IMR-90 (cell line): ENCODE data around the gene CLMP. TPM values are rescaled to one million over a fixed set of nuclear protein-coding genes. Genes with fewer than 3 reads are reported as not detected.

Experiments used
- ATAC-seq: fragments of 200-7000 bp; cut with Tn5 transposase; 2 replicates; pipeline ENCODE4 v1.9.1; 2020; ENCODE audit warnings: low read depth, mild to moderate bottlenecking, moderate library complexity
- BruUV-seq: library from RNA; stranded (reverse); fragments of 400-500 nt; replicated peaks from 2 replicates; lab custom pipeline; 2021; lab: Mats Ljungman, UMichigan
- CTCF ChIA-PET: fragments of 300-600 bp; formaldehyde crosslinking; extraction: SDS; loops from one replicate; lab custom pipeline; 2021; ENCODE audit warnings: antibody characterized with exemption; lab: Yijun Ruan, JAX
- POLR2A ChIA-PET: fragments of 300-600 bp; sonication (Branson Sonifier 250); formaldehyde crosslinking; loops from one replicate; lab custom pipeline; 2022; ENCODE audit warnings: antibody characterized with exemption; ENCODE audit not compliant: unreplicated experiment; lab: Charles Lee
- DNase-seq: peaks from one replicate; pipeline ENCODE4 v3.0.0; 2013
- H2AFZ ChIP-seq: replicated peaks from 2 replicates; pipeline ENCODE3; 2013; ENCODE audit warnings: low read length, mild to moderate bottlenecking; ENCODE audit not compliant: poor library complexity
- H2AK5ac ChIP-seq: 2 replicates; pipeline ENCODE4 v1.6.1; 2013; ENCODE audit warnings: low read depth, low read length, inconsistent platforms
- H2AK9ac ChIP-seq: replicated peaks from 2 replicates; pipeline ENCODE3; 2013; ENCODE audit warnings: mild to moderate bottlenecking, low read depth, low read length, moderate library complexity; ENCODE audit not compliant: poor library complexity
- H2BK120ac ChIP-seq: 2 replicates; pipeline ENCODE4 v1.6.1; 2013; ENCODE audit warnings: low read depth, low read length, inconsistent platforms
- H2BK15ac ChIP-seq: 3 replicates; pipeline ENCODE4 v1.6.1; 2013; ENCODE audit warnings: low read depth, low read length, inconsistent platforms
- H2BK20ac ChIP-seq: 2 replicates; pipeline ENCODE4 v1.6.1; 2013; ENCODE audit warnings: low read depth, mild to moderate bottlenecking, inconsistent platforms, low read length, moderate library complexity
- H2BK5ac ChIP-seq: 2 replicates; pipeline ENCODE4 v1.6.1; 2013; ENCODE audit warnings: mild to moderate bottlenecking, low read depth, low read length, inconsistent platforms; ENCODE audit not compliant: poor library complexity, severe bottlenecking
- H3K14ac ChIP-seq: replicated peaks from 2 replicates; pipeline ENCODE4 v1.6.1; 2013; ENCODE audit warnings: low read depth, low read length, inconsistent platforms
- H3K18ac ChIP-seq: 2 replicates; pipeline ENCODE4 v1.6.1; 2013; ENCODE audit warnings: low read depth, low read length, control low read depth
- H3K23ac ChIP-seq: 2 replicates; pipeline ENCODE4 v1.6.1; 2013; ENCODE audit warnings: low read depth, low read length, inconsistent platforms
- H3K27ac ChIP-seq: 2 replicates; pipeline ENCODE4 v1.5.1; 2013; ENCODE audit warnings: mild to moderate bottlenecking, control low read depth, low read length; ENCODE audit not compliant: insufficient read depth
- H3K27me3 ChIP-seq: 2 replicates; pipeline ENCODE4 v1.6.1; 2013; ENCODE audit warnings: low read length; ENCODE audit not compliant: control insufficient read depth, insufficient read depth
- H3K36me3 ChIP-seq: 2 replicates; pipeline ENCODE4 v1.6.1; 2013; ENCODE audit warnings: low read length, mixed read lengths; ENCODE audit not compliant: control insufficient read depth, insufficient read depth
- H3K4ac ChIP-seq: 2 replicates; pipeline ENCODE4 v1.6.1; 2013; ENCODE audit warnings: low read depth, low read length, inconsistent platforms
- H3K4me1 ChIP-seq: 2 replicates; pipeline ENCODE4 v1.6.1; 2013; ENCODE audit warnings: low read length, mixed read lengths; ENCODE audit not compliant: control insufficient read depth, insufficient read depth
- H3K4me2 ChIP-seq: 2 replicates; pipeline ENCODE4 v1.6.1; 2013; ENCODE audit warnings: low read depth, mild to moderate bottlenecking, control low read depth, low read length, moderate library complexity
- H3K4me3 ChIP-seq: 2 replicates; pipeline ENCODE4 v1.5.1; 2013; ENCODE audit warnings: low read depth, mild to moderate bottlenecking, control low read depth, low read length, moderate library complexity; ENCODE audit not compliant: insufficient read depth
- H3K56ac ChIP-seq: 2 replicates; pipeline ENCODE4 v1.6.1; 2013; ENCODE audit warnings: low read length, inconsistent platforms; ENCODE audit not compliant: insufficient read depth; ENCODE audit errors: extremely low read depth
- H3K79me1 ChIP-seq, 2 experiments: 2 replicates each; pipeline ENCODE4 v1.6.1; 2013; ENCODE audit warnings: low read length in 2 of 2, inconsistent platforms in 1 of 2, low read depth in 1 of 2
- H3K9ac ChIP-seq: 2 replicates; pipeline ENCODE4 v1.6.1; 2013; ENCODE audit warnings: low read depth, low read length, control low read depth
- H3K9me1 ChIP-seq: 2 replicates; pipeline ENCODE4 v1.6.1; 2013; ENCODE audit warnings: low read length, inconsistent platforms; ENCODE audit not compliant: insufficient read depth
- H3K9me3 ChIP-seq: 2 replicates; pipeline ENCODE4 v1.6.1; 2013; ENCODE audit warnings: low read length; ENCODE audit not compliant: control insufficient read depth, insufficient read depth
- H4K20me1 ChIP-seq: 2 replicates; pipeline ENCODE4 v1.6.1; 2013; ENCODE audit warnings: low read length, inconsistent platforms; ENCODE audit not compliant: insufficient read depth
- H4K5ac ChIP-seq: 2 replicates; pipeline ENCODE4 v1.6.1; 2013; ENCODE audit warnings: mild to moderate bottlenecking, low read depth, low read length, control low read depth
- H4K8ac ChIP-seq, 2 experiments: 2 replicates each; pipeline ENCODE4 v1.6.1; 2013; ENCODE audit warnings: low read depth in 2 of 2, low read length in 2 of 2, control low read depth in 1 of 2, inconsistent platforms in 1 of 2
- H4K91ac ChIP-seq: 2 replicates; pipeline ENCODE4 v1.6.1; 2013; ENCODE audit warnings: low read depth, low read length, inconsistent platforms; ENCODE audit not compliant: insufficient read depth
- CEBPB ChIP-seq: IDR thresholded peaks from 2 replicates; pipeline ENCODE4 v1.6.1; 2012; ENCODE audit warnings: low read depth, low read length, improper control_type of control experiment
- MAFK ChIP-seq: IDR thresholded peaks from 2 replicates; pipeline ENCODE4 v1.6.1; 2012; ENCODE audit warnings: low read depth, low read length, improper control_type of control experiment
- MXI1 ChIP-seq: IDR thresholded peaks from 2 replicates; pipeline ENCODE4 v1.6.1; 2012; ENCODE audit warnings: low read depth, mild to moderate bottlenecking, low read length, moderate library complexity, borderline replicate concordance
- USF2 ChIP-seq: fragments of 150-350 bp; IDR thresholded peaks from 2 replicates; pipeline ENCODE4 v1.6.1; 2017; ENCODE audit warnings: mild to moderate bottlenecking, antibody characterized with exemption, low read length, low read depth
- WGBS, 2 experiments: methylation state at CpG; one replicate each; pipeline versions ENCODE4 v1.1.5 to v1.1.7; 2013; ENCODE audit warnings: missing lambda C conversion rate in 2 of 2; ENCODE audit not compliant: insufficient read length in 1 of 2; ENCODE audit errors: extremely low coverage in 2 of 2; 5-methylcytosine and 5-hydroxymethylcytosine counted together
- dilution Hi-C: fragments of 300-500 bp; cut with HindIII; formaldehyde crosslinking; loops from one replicate; pipeline ENCODE4 v1.14.3; 2018; ENCODE audit warnings: low sequenced_read_pairs; ENCODE audit not compliant: unreplicated experiment
- in situ Hi-C: fragments of 300-500 bp; cut with MboI; formaldehyde crosslinking; loops from 3 replicates; pipeline ENCODE4 v1.14.3; 2019; ENCODE audit warnings: low sequenced_read_pairs, inconsistent platforms, mixed read lengths
- intact Hi-C: fragments of 100-400 bp; cut with micrococcal nuclease; formaldehyde crosslinking; loops from 2 replicates; pipeline ENCODE4 v1.10.0; 2022
- polyA plus RNA-seq, 3 experiments: library from polyadenylated mRNA; depleted of rRNA; stranded (reverse); fragments of >200 nt; gene quantifications; 2 replicates each; pipeline ENCODE4 v1.2.3, GENCODE V29; 2012; ENCODE audit warnings: low replicate concordance in 1 of 3
- total RNA-seq: library from RNA; depleted of rRNA; stranded (reverse); fragments of >200 nt; gene quantifications from 2 replicates; pipeline ENCODE4 v1.2.3, GENCODE V29; 2012

The CLMP gene
- total and polyA plus RNA-seq, 2 of the 4 experiments (the other 2 are of a cell fraction) = 54.7 to 95.7 TPM

- H2AFZ ChIP-seq = no peak overlapping the region
- H3K79me1 ChIP-seq = peaks cover 16 to 38% of the 10 kb centered on the region in 2 experiments
- H3K4me2 ChIP-seq = no peak overlapping the region; the same call in 1 of the 2 replicates
- H3K14ac ChIP-seq = no peak overlapping the region
- H3K18ac ChIP-seq = no peak overlapping the region
- peak overlapping the region; percentile 86; the same call in 1 of the 2 replicates for H3K27ac ChIP-seq
- TF ChIP-seq MAFK (no peak), USF2 (no peak), MXI1 (no peak), CEBPB (peak; percentile 89)
- CTCF ChIA-PET = interaction anchor here (1.3 kb wide), 1 partner anchor 195 kb away, joined by 4 read pairs; no protein-coding TSS in a partner anchor
- no peaks in the 10 kb centered on the region for H3K9me1 ChIP-seq
- H3K4me1 ChIP-seq = peaks cover 5% of the 10 kb centered on the region; the same call in 1 of the 2 replicates
- no peak overlapping the region for H4K5ac ChIP-seq
- POLR2A ChIA-PET = no interaction called here
- H2AK5ac ChIP-seq = no peak overlapping the region
- peaks cover 13% of the 10 kb centered on the region for H4K20me1 ChIP-seq
- H4K91ac ChIP-seq = no peak overlapping the region
- dilution Hi-C loops = no loop called here
- H2BK20ac ChIP-seq = no peak overlapping the region
- no peak overlapping the region for H2AK9ac ChIP-seq
- WGBS, 2 experiments = 80% methylated on average over 1 of the region's 2 CpGs; no CpG with 5 or more reads in 1 of the 2 experiments
- no peak overlapping the region for H3K56ac ChIP-seq
- intact Hi-C loops = no loop called here
- in situ Hi-C loops = no loop called here
- H3K4ac ChIP-seq = no peak overlapping the region
- ATAC-seq (no peak), DNase-seq (peak; percentile 82)
- no peak overlapping the region for H3K4me3 ChIP-seq
- no peak overlapping the region for H4K8ac ChIP-seq
- BruUV-seq = no TSS peak
- H2BK120ac ChIP-seq = no peak overlapping the region
- no peaks in the 10 kb centered on the region for H3K27me3 ChIP-seq
- H3K9ac ChIP-seq = no peak overlapping the region
- H3K9me3 ChIP-seq = no peaks in the 10 kb centered on the region
- no peak overlapping the region for H3K23ac ChIP-seq
- peak overlapping the region; percentile 36 for H2BK5ac ChIP-seq
- H2BK15ac ChIP-seq = no peak overlapping the region
- peaks cover 10% of the 10 kb centered on the region for H3K36me3 ChIP-seq
Measured at GRCh38 chr11:123065621-123066020, 129.4 kb downstream of the CLMP start.
